HG02759 (cell line): ENCODE measurements around the gene KRTAP5-8.
"Not testable (repeated sequence)": the region's sequence is repeated elsewhere in the genome, so short reads cannot be mapped to it uniquely, and the experiment has no call there.

Experiments used
- ATAC-seq: cut with Tn5 transposase; IDR thresholded peaks from one replicate; pipeline ENCODE4 v1.9.1; 2021; ENCODE audit warnings: mild to moderate bottlenecking, moderate library complexity; ENCODE audit not compliant: unreplicated experiment

The KRTAP5-8 gene

GRCh38 chr11:71505781-71506180 is 32.0 kb upstream of the KRTAP5-8 start:
- no peak for ATAC-seq

GRCh38 chr11:71507102-71507501 is 30.7 kb upstream of the KRTAP5-8 start:
- no peak for ATAC-seq

- no peak for ATAC-seq
Measured at GRCh38 chr11:71518506-71519471, 19.0 kb upstream of the KRTAP5-8 start.

GRCh38 chr11:71519546-71519945 is 18.3 kb upstream of the KRTAP5-8 start:
- ATAC-seq = no peak

GRCh38 chr11:71525188-71525937 is 12.5 kb upstream of the KRTAP5-8 start:
- ATAC-seq = no peak

GRCh38 chr11:71525938-71526495 is 11.8 kb upstream of the KRTAP5-8 start:
- ATAC-seq = no peak

- ATAC-seq = not testable (repeated sequence)
Measured at GRCh38 chr11:71526796-71527575, 10.8 kb upstream of the KRTAP5-8 start, which contains the start of gene KRTAP5-7. KRTAP5-7 (plus strand) TSS chr11:71527267; CDS start chr11:71527301, 34 bp downstream.

GRCh38 chr11:71527576-71528210 is 10.1 kb upstream of the KRTAP5-8 start:
- ATAC-seq = no peak

- no peak for ATAC-seq
Measured at GRCh38 chr11:71530602-71531001, 7.2 kb upstream of the KRTAP5-8 start.

- no peak for ATAC-seq
Measured at GRCh38 chr11:71532036-71532610, 5.7 kb upstream of the KRTAP5-8 start.

- ATAC-seq = not testable (repeated sequence)
Measured at GRCh38 chr11:71534711-71535608, 2.9 kb upstream of the KRTAP5-8 start.

- no peak for ATAC-seq
Measured at GRCh38 chr11:71535825-71536224, 2.0 kb upstream of the KRTAP5-8 start.

- ATAC-seq = no peak
Measured at GRCh38 chr11:71537537-71537936, 288 bp upstream of the KRTAP5-8 start.

- no peak for ATAC-seq
Measured at GRCh38 chr11:71538666-71538990, 803 bp downstream of the KRTAP5-8 start.

GRCh38 chr11:71539017-71539416 is 1.2 kb downstream of the KRTAP5-8 start:
- no peak for ATAC-seq

GRCh38 chr11:71539971-71540370 is 2.1 kb downstream of the KRTAP5-8 start:
- not testable (repeated sequence) for ATAC-seq

- ATAC-seq = not testable (repeated sequence)
Measured at GRCh38 chr11:71540521-71541304, 2.9 kb downstream of the KRTAP5-8 start.

GRCh38 chr11:71542382-71542781 is 4.6 kb downstream of the KRTAP5-8 start:
- no peak for ATAC-seq
